Measurements from ENCODE around the gene YWHAG.

DNA sequence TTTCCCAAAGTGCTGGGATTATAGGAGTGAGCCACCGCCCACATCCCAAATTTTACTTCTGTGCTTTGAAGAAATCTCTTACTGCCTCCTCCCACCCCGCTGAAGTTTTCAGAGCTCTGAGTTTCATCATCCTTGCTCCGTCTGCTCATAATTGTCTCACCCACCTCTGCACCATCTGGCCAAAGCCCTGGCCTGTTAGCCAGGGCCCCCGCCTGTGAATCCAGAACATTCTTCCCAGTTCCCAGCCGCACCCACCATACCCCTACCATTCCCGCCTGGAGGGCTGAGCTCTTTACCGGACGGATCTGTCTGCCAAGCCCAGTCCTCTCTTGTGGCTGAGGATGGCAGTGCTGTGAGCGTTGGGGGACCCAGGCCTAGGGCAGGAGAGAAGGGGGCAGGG is 36.2 kb upstream of the YWHAG start:
- no peak for TF ChIP-seq SUZ12 (IDR thresholded peaks at IDR 0.05; ENCODE audit: extremely low read depth, insufficient read depth, insufficient read length)
- no peak for TF ChIP-seq YY1 (IDR thresholded peaks at IDR 0.05; ENCODE audit: insufficient read depth, insufficient read length)
- TF ChIP-seq ZNF274 (IDR thresholded peaks at IDR 0.05; ENCODE audit: low read depth, low read length), result no peak
